Measurements from ENCODE around the gene RGS3.

DNA sequence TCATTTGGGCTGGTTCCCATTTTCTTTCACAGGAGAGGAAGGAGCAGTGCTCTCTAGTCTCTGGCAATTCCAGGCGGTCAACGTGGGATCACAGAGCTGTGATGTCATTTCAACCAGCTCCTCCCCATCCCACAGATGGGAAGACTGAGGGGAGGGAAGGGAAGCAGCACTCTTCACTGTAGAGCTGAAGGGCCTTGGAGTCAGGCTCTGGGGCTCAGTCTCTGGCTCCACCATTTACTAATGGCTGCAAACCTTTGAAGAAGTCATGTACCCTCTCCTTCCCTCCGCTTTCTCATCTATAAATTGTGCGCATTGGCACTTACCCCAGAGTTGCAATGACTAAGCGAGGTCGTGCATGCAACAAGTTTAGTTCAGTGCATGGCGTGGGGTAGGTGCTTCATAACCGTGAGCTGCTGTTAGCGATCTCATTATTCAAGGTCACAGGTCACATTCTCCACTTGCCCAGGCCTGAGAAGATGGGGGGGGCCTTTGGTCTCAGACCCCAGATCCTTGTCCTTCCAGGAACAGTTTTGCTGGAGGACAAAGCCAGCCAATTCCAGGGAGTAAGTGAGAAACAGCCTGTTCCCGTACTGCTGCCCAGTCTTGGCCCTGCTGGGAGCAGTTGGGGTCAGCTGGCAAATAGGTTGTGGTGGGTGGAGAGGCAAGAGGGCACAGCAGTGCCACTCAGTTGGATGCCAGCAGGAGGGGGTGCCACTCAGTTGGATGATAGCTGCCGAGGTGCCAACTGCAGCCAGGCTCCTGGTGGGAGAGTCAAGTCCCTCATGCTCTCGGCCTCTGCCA, 136.7 kb downstream of the RGS3 start:
- TF ChIP-seq ZNF138 (CRISPR knock-in tag; conservative IDR thresholded peaks at IDR 0.05) (no peak), TCF7 (CRISPR knock-in tag; IDR thresholded peaks at IDR 0.05; ENCODE audit: low read depth) (no peak), ZNF263 (CRISPR knock-in tag; IDR thresholded peaks at IDR 0.05; ENCODE audit: low read depth) (no peak), ZNF121 (CRISPR knock-in tag; IDR thresholded peaks at IDR 0.05) (no peak), CBFB (CRISPR knock-in tag; IDR thresholded peaks at IDR 0.05; ENCODE audit: low read depth) (no peak), TEAD4 (CRISPR knock-in tag; IDR thresholded peaks at IDR 0.05) (no peak), ELF4 (CRISPR knock-in tag; IDR thresholded peaks at IDR 0.05; ENCODE audit: low read depth) (no peak), SMAD3 (CRISPR knock-in tag; IDR thresholded peaks at IDR 0.05; ENCODE audit: borderline replicate concordance) (no peak)
- TF ChIP-seq, protein P1, sequence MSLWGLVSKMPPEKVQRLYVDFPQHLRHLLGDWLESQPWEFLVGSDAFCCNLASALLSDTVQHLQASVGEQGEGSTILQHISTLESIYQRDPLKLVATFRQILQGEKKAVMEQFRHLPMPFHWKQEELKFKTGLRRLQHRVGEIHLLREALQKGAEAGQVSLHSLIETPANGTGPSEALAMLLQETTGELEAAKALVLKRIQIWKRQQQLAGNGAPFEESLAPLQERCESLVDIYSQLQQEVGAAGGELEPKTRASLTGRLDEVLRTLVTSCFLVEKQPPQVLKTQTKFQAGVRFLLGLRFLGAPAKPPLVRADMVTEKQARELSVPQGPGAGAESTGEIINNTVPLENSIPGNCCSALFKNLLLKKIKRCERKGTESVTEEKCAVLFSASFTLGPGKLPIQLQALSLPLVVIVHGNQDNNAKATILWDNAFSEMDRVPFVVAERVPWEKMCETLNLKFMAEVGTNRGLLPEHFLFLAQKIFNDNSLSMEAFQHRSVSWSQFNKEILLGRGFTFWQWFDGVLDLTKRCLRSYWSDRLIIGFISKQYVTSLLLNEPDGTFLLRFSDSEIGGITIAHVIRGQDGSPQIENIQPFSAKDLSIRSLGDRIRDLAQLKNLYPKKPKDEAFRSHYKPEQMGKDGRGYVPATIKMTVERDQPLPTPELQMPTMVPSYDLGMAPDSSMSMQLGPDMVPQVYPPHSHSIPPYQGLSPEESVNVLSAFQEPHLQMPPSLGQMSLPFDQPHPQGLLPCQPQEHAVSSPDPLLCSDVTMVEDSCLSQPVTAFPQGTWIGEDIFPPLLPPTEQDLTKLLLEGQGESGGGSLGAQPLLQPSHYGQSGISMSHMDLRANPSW (CRISPR knock-in tag; conservative IDR thresholded peaks at IDR 0.05; ENCODE audit: low read depth), result no peak
- TF ChIP-seq, protein P2, sequence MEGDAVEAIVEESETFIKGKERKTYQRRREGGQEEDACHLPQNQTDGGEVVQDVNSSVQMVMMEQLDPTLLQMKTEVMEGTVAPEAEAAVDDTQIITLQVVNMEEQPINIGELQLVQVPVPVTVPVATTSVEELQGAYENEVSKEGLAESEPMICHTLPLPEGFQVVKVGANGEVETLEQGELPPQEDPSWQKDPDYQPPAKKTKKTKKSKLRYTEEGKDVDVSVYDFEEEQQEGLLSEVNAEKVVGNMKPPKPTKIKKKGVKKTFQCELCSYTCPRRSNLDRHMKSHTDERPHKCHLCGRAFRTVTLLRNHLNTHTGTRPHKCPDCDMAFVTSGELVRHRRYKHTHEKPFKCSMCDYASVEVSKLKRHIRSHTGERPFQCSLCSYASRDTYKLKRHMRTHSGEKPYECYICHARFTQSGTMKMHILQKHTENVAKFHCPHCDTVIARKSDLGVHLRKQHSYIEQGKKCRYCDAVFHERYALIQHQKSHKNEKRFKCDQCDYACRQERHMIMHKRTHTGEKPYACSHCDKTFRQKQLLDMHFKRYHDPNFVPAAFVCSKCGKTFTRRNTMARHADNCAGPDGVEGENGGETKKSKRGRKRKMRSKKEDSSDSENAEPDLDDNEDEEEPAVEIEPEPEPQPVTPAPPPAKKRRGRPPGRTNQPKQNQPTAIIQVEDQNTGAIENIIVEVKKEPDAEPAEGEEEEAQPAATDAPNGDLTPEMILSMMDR (IDR thresholded peaks at IDR 0.05), result no peak
- TF ChIP-seq, protein P3, sequence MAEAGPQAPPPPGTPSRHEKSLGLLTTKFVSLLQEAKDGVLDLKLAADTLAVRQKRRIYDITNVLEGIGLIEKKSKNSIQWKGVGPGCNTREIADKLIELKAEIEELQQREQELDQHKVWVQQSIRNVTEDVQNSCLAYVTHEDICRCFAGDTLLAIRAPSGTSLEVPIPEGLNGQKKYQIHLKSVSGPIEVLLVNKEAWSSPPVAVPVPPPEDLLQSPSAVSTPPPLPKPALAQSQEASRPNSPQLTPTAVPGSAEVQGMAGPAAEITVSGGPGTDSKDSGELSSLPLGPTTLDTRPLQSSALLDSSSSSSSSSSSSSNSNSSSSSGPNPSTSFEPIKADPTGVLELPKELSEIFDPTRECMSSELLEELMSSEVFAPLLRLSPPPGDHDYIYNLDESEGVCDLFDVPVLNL (CRISPR knock-in tag; IDR thresholded peaks at IDR 0.05; ENCODE audit: borderline replicate concordance, low read depth), result no peak
- TF ChIP-seq, protein P4, sequence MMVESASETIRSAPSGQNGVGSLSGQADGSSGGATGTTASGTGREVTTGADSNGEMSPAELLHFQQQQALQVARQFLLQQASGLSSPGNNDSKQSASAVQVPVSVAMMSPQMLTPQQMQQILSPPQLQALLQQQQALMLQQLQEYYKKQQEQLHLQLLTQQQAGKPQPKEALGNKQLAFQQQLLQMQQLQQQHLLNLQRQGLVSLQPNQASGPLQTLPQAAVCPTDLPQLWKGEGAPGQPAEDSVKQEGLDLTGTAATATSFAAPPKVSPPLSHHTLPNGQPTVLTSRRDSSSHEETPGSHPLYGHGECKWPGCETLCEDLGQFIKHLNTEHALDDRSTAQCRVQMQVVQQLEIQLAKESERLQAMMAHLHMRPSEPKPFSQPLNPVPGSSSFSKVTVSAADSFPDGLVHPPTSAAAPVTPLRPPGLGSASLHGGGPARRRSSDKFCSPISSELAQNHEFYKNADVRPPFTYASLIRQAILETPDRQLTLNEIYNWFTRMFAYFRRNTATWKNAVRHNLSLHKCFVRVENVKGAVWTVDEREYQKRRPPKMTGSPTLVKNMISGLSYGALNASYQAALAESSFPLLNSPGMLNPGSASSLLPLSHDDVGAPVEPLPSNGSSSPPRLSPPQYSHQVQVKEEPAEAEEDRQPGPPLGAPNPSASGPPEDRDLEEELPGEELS (CRISPR knock-in tag; IDR thresholded peaks at IDR 0.05), result no peak
